HepG2 (cell line): Measurements from ENCODE around the gene PANK1. TPM values are rescaled to one million over a fixed set of nuclear protein-coding genes. Genes with fewer than 3 reads are reported as not detected.

Experiments used
- AHDC1 ChIP-seq: sonication (generic); formaldehyde crosslinking; IDR thresholded peaks from 2 replicates; pipeline ENCODE4 v1.5.1; 2020; ENCODE audit warnings: mild to moderate bottlenecking, missing genetic modification reagents, borderline replicate concordance
- ARID3A ChIP-seq: IDR thresholded peaks from 2 replicates; pipeline ENCODE4 v1.6.1; 2012; ENCODE audit warnings: low read depth, low read length, improper control_type of control experiment
- DMAP1 ChIP-seq: IDR thresholded peaks from 2 replicates; pipeline ENCODE4 v1.6.1; 2016
- HBP1 ChIP-seq: IDR thresholded peaks from 2 replicates; pipeline ENCODE4 v1.6.1; 2016; ENCODE audit warnings: low read depth, control low read depth
- NCOA2 ChIP-seq: sonication (generic); formaldehyde crosslinking; IDR thresholded peaks from 2 replicates; pipeline ENCODE4 v1.8.0; 2022; ENCODE audit warnings: inconsistent platforms
- RAD21 ChIP-seq: fragments of 450-650 bp; formaldehyde crosslinking; IDR thresholded peaks from 2 replicates; pipeline ENCODE4 v1.5.0; 2020; ENCODE audit warnings: mild to moderate bottlenecking
- SMC3 ChIP-seq: IDR thresholded peaks from 2 replicates; pipeline ENCODE4 v1.6.1; 2011; ENCODE audit warnings: low read length, improper control_type of control experiment
- TFE3 ChIP-seq: IDR thresholded peaks from 2 replicates; pipeline ENCODE4 v1.6.1; 2016
- ZNF225 ChIP-seq: sonication (generic); formaldehyde crosslinking; IDR thresholded peaks from 2 replicates; pipeline ENCODE4 v1.4.0; 2020; ENCODE audit warnings: mild to moderate bottlenecking, missing genetic modification reagents
- ZNF432 ChIP-seq: sonication (generic); formaldehyde crosslinking; IDR thresholded peaks from 2 replicates; pipeline ENCODE4 v1.5.0; 2020; ENCODE audit warnings: missing genetic modification reagents, mild to moderate bottlenecking, borderline replicate concordance
- ZNF746 ChIP-seq: sonication (generic); formaldehyde crosslinking; IDR thresholded peaks from 2 replicates; pipeline ENCODE4 v1.8.0; 2022; ENCODE audit warnings: mild to moderate bottlenecking, missing genetic modification reagents
- polyA plus RNA-seq, 8 experiments: library from polyadenylated mRNA; depleted of rRNA in 3 of 8; stranded (reverse) in 7 of 8; unstranded in 1 of 8; fragments of >200 nt; fragmentation: Illumina TruSeq in 4 of 8; extraction: Trizol in 4 of 8; gene quantifications; 2 replicates each; pipeline versions ENCODE4 v1.2.1 to v1.2.3, GENCODE V29; 2011 to 2016; ENCODE audit warnings: low read depth in 4 of 8, missing spikeins in 1 of 8, mixed read lengths in 1 of 8; ENCODE audit not compliant: insufficient read depth in 1 of 8
- total RNA-seq, 5 experiments: library from RNA; depleted of rRNA; stranded (reverse); fragments of >200 nt; fragmentation: Illumina TruSeq; extraction: Trizol; gene quantifications; 2 replicates each; pipeline ENCODE4 v1.2.3, GENCODE V29; 2016; ENCODE audit warnings: low read depth in 1 of 5

PANK1 gene
- total and polyA plus RNA-seq, 2 of the 13 experiments (the other 11 are each of a cell fraction or from before 2014, with no cell fraction given): 18.2 to 33.3 TPM

- TF ChIP-seq RAD21 (CRISPR knock-in tag) (peak; percentile 61), ZNF746 (CRISPR knock-in tag) (no peak), ZNF432 (CRISPR knock-in tag) (no peak), HBP1 (CRISPR knock-in tag) (no peak), SMC3 (peak; percentile 79), TFE3 (CRISPR knock-in tag) (no peak), ZNF225 (CRISPR knock-in tag) (no peak), ARID3A (0 out of 2 replicates have a peak, but pooled peaks have one; percentile 47), NCOA2 (CRISPR knock-in tag) (no peak), DMAP1 (CRISPR knock-in tag) (no peak), AHDC1 (CRISPR knock-in tag) (no peak)
Observed at GRCh38 chr10:89563861-89564478, 81.1 kb downstream of the PANK1 start (continued).
